Activated CD4-positive, alpha-beta T cell treated with anti-CD3 and anti-CD28 coated beads for 36 hours (primary cell): ENCODE results near the gene MICALL2. TPM values are rescaled to one million over a fixed set of nuclear protein-coding genes. Genes with fewer than 3 reads are reported as not detected.

Experiments used
- ATAC-seq: fragments of 200-7000 bp; cut with Tn5 transposase; one replicate; pipeline ENCODE4 v1.10.0; 2021; ENCODE audit warnings: mild to moderate bottlenecking, moderate library complexity
- CTCF ChIA-PET: fragments of 350-600 bp; sonication (Branson Sonifier 250); formaldehyde crosslinking; loops from one replicate; lab custom pipeline; 2021; ENCODE audit warnings: antibody characterized with exemption; lab: Charles Lee
- POLR2A ChIA-PET: fragments of 350-600 bp; sonication (Branson Sonifier 250); formaldehyde crosslinking; loops from one replicate; lab custom pipeline; 2021; ENCODE audit warnings: antibody characterized with exemption, inconsistent platforms; lab: Charles Lee
- DNase-seq: peaks from one replicate; pipeline ENCODE4 v3.0.0-alpha.2; 2020
- H3K27ac Mint-ChIP-seq: one replicate; pipeline ENCODE4 v1.8.0; 2021; ENCODE audit warnings: mixed read lengths
- H3K27me3 Mint-ChIP-seq: one replicate; pipeline ENCODE4 v1.8.0; 2021; ENCODE audit warnings: mixed read lengths
- H3K36me3 Mint-ChIP-seq: one replicate; pipeline ENCODE4 v1.8.0; 2021; ENCODE audit warnings: low read depth, mixed read lengths
- H3K4me1 Mint-ChIP-seq: one replicate; pipeline ENCODE4 v1.8.0; 2021; ENCODE audit warnings: mixed read lengths
- H3K4me3 Mint-ChIP-seq: one replicate; pipeline ENCODE4 v1.8.0; 2021; ENCODE audit warnings: mild to moderate bottlenecking, moderate library complexity, mixed read lengths
- H3K9me3 Mint-ChIP-seq: one replicate; pipeline ENCODE4 v1.8.0; 2021; ENCODE audit warnings: low read depth, mixed read lengths
- intact Hi-C, 2 experiments: fragments of 100-400 bp; cut with DNase I in 1 of 2; cut with micrococcal nuclease in 1 of 2; formaldehyde crosslinking; loops; one replicate each; pipeline versions ENCODE4 v1.14.2 to v1.15.1; 2022 to 2024; cut with DNase I, micrococcal nuclease
- total RNA-seq, 2 experiments: library from RNA; stranded (reverse); gene quantifications; one replicate each; pipeline ENCODE4 v1.2.3, GENCODE V29; 2021

MICALL2 gene
- total RNA-seq, 2 experiments from 2014 or later, result 1.9 to 2.7 TPM

- Mint-ChIP-seq H3K4me1 (peaks cover 5% of the 10 kb centered on the region), H3K9me3 (no peaks in the 10 kb centered on the region), H3K36me3 (no peaks in the 10 kb centered on the region), H3K27me3 (peaks cover 45% of the 10 kb centered on the region), H3K4me3 (no peak overlapping the region), H3K27ac (no peak overlapping the region)
- intact Hi-C loops, result no loop called here
- CTCF ChIA-PET, result interaction anchor here (0.7 to 1.1 kb wide), 4 partner anchors 12 to 35 kb away, joined by 3 to 5 read pairs (median 3); no protein-coding TSS in a partner anchor
- ATAC-seq (no peak), DNase-seq (no peak)
- POLR2A ChIA-PET, result interaction anchor here (0.7 kb wide), 1 partner anchor 164 kb away, joined by 3 read pairs; no protein-coding TSS in a partner anchor
Measured at GRCh38 chr7:1403638-1404459, 55.4 kb downstream of the MICALL2 start.

- Mint-ChIP-seq H3K4me1 (peaks cover 5% of the 10 kb centered on the region), H3K4me3 (no peak overlapping the region), H3K27me3 (peaks cover 46% of the 10 kb centered on the region), H3K27ac (no peak overlapping the region), H3K9me3 (no peaks in the 10 kb centered on the region), H3K36me3 (no peaks in the 10 kb centered on the region)
- intact Hi-C loops, result no loop called here
- no peak for DNase-seq
- POLR2A ChIA-PET, result interaction anchor here (0.7 kb wide), 1 partner anchor 164 kb away, joined by 3 read pairs; no protein-coding TSS in a partner anchor
- CTCF ChIA-PET, result interaction anchor here (1.1 kb wide), 2 partner anchors 15 to 29 kb away, joined by 3 to 4 read pairs; no protein-coding TSS in a partner anchor
- ATAC-seq, result no peak
Measured at GRCh38 chr7:1402791-1403637, 56.3 kb downstream of the MICALL2 start.

GRCh38 chr7:1402110-1402790 lies 57.0 kb downstream of the MICALL2 start:
- intact Hi-C loops, result no loop called here
- POLR2A ChIA-PET, result no interaction called here
- Mint-ChIP-seq H3K4me3 (no peak overlapping the region), H3K27me3 (peaks cover 51% of the 10 kb centered on the region), H3K36me3 (no peaks in the 10 kb centered on the region), H3K27ac (no peak overlapping the region), H3K4me1 (peaks cover 5% of the 10 kb centered on the region), H3K9me3 (no peaks in the 10 kb centered on the region)
- no peak for DNase-seq
- ATAC-seq, result no peak
- CTCF ChIA-PET, result interaction anchor here (1.1 kb wide), 1 partner anchor 15 kb away, joined by 4 read pairs; no protein-coding TSS in a partner anchor

GRCh38 chr7:1401011-1401410 lies 58.3 kb downstream of the MICALL2 start:
- Mint-ChIP-seq H3K27me3 (peaks cover 51% of the 10 kb centered on the region), H3K4me3 (no peak overlapping the region), H3K9me3 (no peaks in the 10 kb centered on the region), H3K4me1 (peaks cover 5% of the 10 kb centered on the region), H3K27ac (no peak overlapping the region), H3K36me3 (no peaks in the 10 kb centered on the region)
- DNase-seq (no peak), ATAC-seq (no peak)
- ChIA-PET CTCF (no interaction called here), POLR2A (no interaction called here)
- intact Hi-C loops, result no loop called here

- intact Hi-C loops, result no loop called here
- DNase-seq (no peak), ATAC-seq (no peak)
- Mint-ChIP-seq H3K4me3 (no peak overlapping the region), H3K27ac (no peak overlapping the region), H3K4me1 (peaks cover 5% of the 10 kb centered on the region), H3K9me3 (no peaks in the 10 kb centered on the region), H3K27me3 (peaks cover 48% of the 10 kb centered on the region), H3K36me3 (no peaks in the 10 kb centered on the region)
- ChIA-PET CTCF (no interaction called here), POLR2A (no interaction called here)
Measured at GRCh38 chr7:1400371-1400770, 58.9 kb downstream of the MICALL2 start.

- ChIA-PET POLR2A (no interaction called here), CTCF (interaction anchor here (0.6 kb wide), 1 partner anchor 64 kb away, joined by 4 read pairs; no protein-coding TSS in a partner anchor)
- Mint-ChIP-seq H3K36me3 (no peaks in the 10 kb centered on the region), H3K9me3 (no peaks in the 10 kb centered on the region), H3K4me1 (no peaks in the 10 kb centered on the region), H3K27ac (no peak overlapping the region), H3K4me3 (no peak overlapping the region), H3K27me3 (peaks cover 32% of the 10 kb centered on the region)
- intact Hi-C loops, result no loop called here
- ATAC-seq (no peak), DNase-seq (no peak)
Measured at GRCh38 chr7:1397491-1398327, 61.6 kb downstream of the MICALL2 start.

- H3K4me1 Mint-ChIP-seq, result no peaks in the 10 kb centered on the region
- no peak overlapping the region for H3K4me3 Mint-ChIP-seq
- H3K27ac Mint-ChIP-seq, result no peak overlapping the region
- ChIA-PET CTCF (no interaction called here), POLR2A (no interaction called here)
- DNase-seq (no peak), ATAC-seq (no peak)
- H3K9me3 Mint-ChIP-seq, result peaks cover 3% of the 10 kb centered on the region
- H3K27me3 Mint-ChIP-seq, result peaks cover 25% of the 10 kb centered on the region
- intact Hi-C loops, result no loop called here
- H3K36me3 Mint-ChIP-seq, result no peaks in the 10 kb centered on the region
Measured at GRCh38 chr7:1396195-1396594, 63.1 kb downstream of the MICALL2 start.

GRCh38 chr7:1395211-1396070 lies 63.8 kb downstream of the MICALL2 start:
- Mint-ChIP-seq H3K27ac (no peak overlapping the region), H3K27me3 (peaks cover 21% of the 10 kb centered on the region), H3K9me3 (peaks cover 4% of the 10 kb centered on the region), H3K4me3 (no peak overlapping the region), H3K4me1 (no peaks in the 10 kb centered on the region), H3K36me3 (no peaks in the 10 kb centered on the region)
- ATAC-seq (no peak), DNase-seq (no peak)
- CTCF ChIA-PET, result no interaction called here
- POLR2A ChIA-PET, result no interaction called here
- intact Hi-C loops, result no loop called here

- POLR2A ChIA-PET, result no interaction called here
- Mint-ChIP-seq H3K27me3 (peaks cover 18% of the 10 kb centered on the region), H3K9me3 (peaks cover 4% of the 10 kb centered on the region), H3K27ac (no peak overlapping the region), H3K36me3 (no peaks in the 10 kb centered on the region), H3K4me1 (no peaks in the 10 kb centered on the region), H3K4me3 (no peak overlapping the region)
- intact Hi-C loops, result no loop called here
- ATAC-seq (no peak), DNase-seq (no peak)
- CTCF ChIA-PET, result no interaction called here
Measured at GRCh38 chr7:1394371-1394770, 64.9 kb downstream of the MICALL2 start.

GRCh38 chr7:1393421-1393820 lies 65.8 kb downstream of the MICALL2 start:
- ChIA-PET POLR2A (no interaction called here), CTCF (no interaction called here)
- DNase-seq (no peak), ATAC-seq (no peak)
- H3K36me3 Mint-ChIP-seq, result no peaks in the 10 kb centered on the region
- intact Hi-C loops, result no loop called here
- H3K4me3 Mint-ChIP-seq, result no peak overlapping the region
- peaks cover 18% of the 10 kb centered on the region for H3K27me3 Mint-ChIP-seq
- peaks cover 4% of the 10 kb centered on the region for H3K9me3 Mint-ChIP-seq
- no peak overlapping the region for H3K27ac Mint-ChIP-seq
- no peaks in the 10 kb centered on the region for H3K4me1 Mint-ChIP-seq
